ENCODE results near the gene ARMH3. TPM values are rescaled to one million over a fixed set of nuclear protein-coding genes. Genes with fewer than 3 reads are reported as not detected.

The ARMH3 gene
- total RNA-seq, 4 donors from 2014 or later, result 11.5 to 29.7 (median 19.5) TPM

- H3K27ac ChIP-seq, result no peak overlapping the region
- H3K27me3 ChIP-seq, result no peaks in the 10 kb centered on the region
- TF ChIP-seq, protein P1, sequence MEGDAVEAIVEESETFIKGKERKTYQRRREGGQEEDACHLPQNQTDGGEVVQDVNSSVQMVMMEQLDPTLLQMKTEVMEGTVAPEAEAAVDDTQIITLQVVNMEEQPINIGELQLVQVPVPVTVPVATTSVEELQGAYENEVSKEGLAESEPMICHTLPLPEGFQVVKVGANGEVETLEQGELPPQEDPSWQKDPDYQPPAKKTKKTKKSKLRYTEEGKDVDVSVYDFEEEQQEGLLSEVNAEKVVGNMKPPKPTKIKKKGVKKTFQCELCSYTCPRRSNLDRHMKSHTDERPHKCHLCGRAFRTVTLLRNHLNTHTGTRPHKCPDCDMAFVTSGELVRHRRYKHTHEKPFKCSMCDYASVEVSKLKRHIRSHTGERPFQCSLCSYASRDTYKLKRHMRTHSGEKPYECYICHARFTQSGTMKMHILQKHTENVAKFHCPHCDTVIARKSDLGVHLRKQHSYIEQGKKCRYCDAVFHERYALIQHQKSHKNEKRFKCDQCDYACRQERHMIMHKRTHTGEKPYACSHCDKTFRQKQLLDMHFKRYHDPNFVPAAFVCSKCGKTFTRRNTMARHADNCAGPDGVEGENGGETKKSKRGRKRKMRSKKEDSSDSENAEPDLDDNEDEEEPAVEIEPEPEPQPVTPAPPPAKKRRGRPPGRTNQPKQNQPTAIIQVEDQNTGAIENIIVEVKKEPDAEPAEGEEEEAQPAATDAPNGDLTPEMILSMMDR (IDR thresholded peaks at IDR 0.05), result no peak
- H3K4me3 ChIP-seq, result no peak overlapping the region
- in situ Hi-C loops (cut with MboI; ENCODE audit: low pct_ligation_motif_present in 1 of 4, low pct_unique_long_range_greater_than_20kb in 1 of 4, low sequenced_read_pairs in 3 of 4) (no loop called here), intact Hi-C loops (cut with DNase I; ENCODE audit: low total_unique reads) (loop anchor here (10.0 kb wide), 1 partner anchor 110 kb away; no protein-coding TSS in a partner anchor)
- H3K36me3 ChIP-seq, result peaks cover 0 to 28% (median 10%) of the 10 kb centered on the region in 4 donors
- no peak for DNase-seq
- H3K9me3 ChIP-seq, result no peaks in the 10 kb centered on the region
- H3K4me1 ChIP-seq, result no peaks in the 10 kb centered on the region
Observed at GRCh38 chr10:102004376-102004775, 51.6 kb downstream of the ARMH3 start.

- peaks cover 0 to 28% (median 8%) of the 10 kb centered on the region in 4 donors for H3K36me3 ChIP-seq
- no peak overlapping the region for H3K27ac ChIP-seq
- H3K4me3 ChIP-seq, result no peak overlapping the region
- intact Hi-C loops (cut with DNase I; ENCODE audit: low total_unique reads) (loop anchor here (10.0 kb wide), 1 partner anchor 109 kb away; no protein-coding TSS in a partner anchor), in situ Hi-C loops (cut with MboI; ENCODE audit: low pct_ligation_motif_present in 1 of 4, low pct_unique_long_range_greater_than_20kb in 1 of 4, low sequenced_read_pairs in 3 of 4) (no loop called here)
- no peaks in the 10 kb centered on the region for H3K4me1 ChIP-seq
- no peak for DNase-seq
- TF ChIP-seq POLR2A (IDR thresholded peaks at IDR 0.05) (no peak), POLR2AphosphoS5 (IDR thresholded peaks at IDR 0.05) (no peak), EP300 (IDR thresholded peaks at IDR 0.05; ENCODE audit: low read depth) (no peak)
- TF ChIP-seq, protein P1 (IDR thresholded peaks at IDR 0.05), result no peak
- 60 to 69% methylated on average over 1 of the region's 1 CpG for WGBS, 2 donors (ENCODE audit: low coverage in 1 of 2)
- H3K9me3 ChIP-seq, result no peaks in the 10 kb centered on the region
- H3K27me3 ChIP-seq, result no peaks in the 10 kb centered on the region
Observed at GRCh38 chr10:102003541-102003940, 52.4 kb downstream of the ARMH3 start.

DNA sequence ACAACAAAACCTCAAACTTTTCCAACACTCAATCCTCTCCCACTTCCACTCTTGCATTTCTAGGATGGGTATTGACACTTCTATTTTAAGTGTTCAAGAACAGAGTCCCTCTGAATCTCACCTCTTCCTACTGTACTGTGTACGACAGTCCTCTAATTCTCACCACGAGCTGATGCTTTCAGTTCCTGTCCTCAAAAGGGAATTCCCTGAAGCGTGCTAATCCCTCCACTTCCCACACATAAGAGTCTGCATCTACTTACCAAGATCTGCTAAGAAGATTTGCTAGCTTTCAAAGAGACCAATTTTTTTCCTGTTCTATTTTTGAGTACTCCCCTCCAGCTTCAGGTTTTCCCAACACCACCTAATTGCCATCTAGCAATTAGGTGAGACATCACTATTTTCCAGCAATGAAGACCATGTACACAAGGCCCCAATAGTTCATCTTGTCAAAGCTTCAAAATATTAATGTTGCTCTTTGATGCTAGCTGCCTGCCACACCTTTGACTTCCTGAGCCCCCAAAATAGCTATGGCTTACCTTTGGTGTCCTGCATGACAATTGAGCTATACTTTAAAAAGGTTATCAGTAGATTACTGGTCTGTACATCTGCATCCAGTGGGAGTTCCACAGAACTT is 54.4 kb downstream of the ARMH3 start:
- in situ Hi-C loops (cut with MboI; ENCODE audit: low pct_ligation_motif_present in 1 of 4, low pct_unique_long_range_greater_than_20kb in 1 of 4, low sequenced_read_pairs in 3 of 4) (no loop called here), intact Hi-C loops (cut with DNase I; ENCODE audit: low total_unique reads) (loop anchor here (10.0 kb wide), 1 partner anchor 107 kb away; no protein-coding TSS in a partner anchor)

DNA sequence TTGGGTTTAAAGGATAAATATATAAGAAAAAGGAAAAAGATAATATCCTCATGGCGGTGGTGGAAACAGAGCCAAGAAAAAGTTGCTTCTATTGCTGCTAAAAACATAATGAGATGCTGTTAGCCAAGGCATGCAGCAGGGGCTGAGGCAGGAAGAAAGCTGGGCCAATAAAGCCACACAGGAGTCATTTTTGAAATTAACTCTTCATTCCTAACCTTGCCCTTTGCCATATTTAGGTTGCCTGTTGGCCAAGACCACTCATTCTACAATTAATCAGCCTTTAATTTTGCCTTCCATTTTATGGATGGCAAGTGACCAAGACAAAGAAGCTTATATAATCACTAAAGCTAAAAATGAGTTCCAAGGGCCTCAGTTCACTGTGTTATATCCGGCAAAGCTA is 58.2 kb downstream of the ARMH3 start:
- intact Hi-C loops (cut with DNase I; ENCODE audit: low total_unique reads), result no loop called here
- H3K36me3 ChIP-seq, result peaks cover 0 to 22% (median 8%) of the 10 kb centered on the region in 4 donors

More for the DNA sequence above, 54.4 kb downstream of the ARMH3 start:
- 60 to 68% methylated on average over 1 to 3 of the region's 3 CpGs for WGBS, 2 donors (ENCODE audit: low coverage in 1 of 2)
- no peak for TF ChIP-seq POLR2A (IDR thresholded peaks at IDR 0.05)
- TF ChIP-seq, protein P1 (IDR thresholded peaks at IDR 0.05), result no peak
- no peak for TF ChIP-seq EP300 (IDR thresholded peaks at IDR 0.05; ENCODE audit: low read depth)
- no peak for TF ChIP-seq POLR2AphosphoS5 (IDR thresholded peaks at IDR 0.05)
- Histone ChIP-seq H3K27me3 (no peaks in the 10 kb centered on the region), H3K36me3 (peaks cover 0 to 30% (median 8%) of the 10 kb centered on the region in 4 donors), H3K27ac (no peak overlapping the region), H3K9me3 (no peaks in the 10 kb centered on the region), H3K4me3 (no peak overlapping the region), H3K4me1 (peaks cover 0 to under 1% (median 0%) of the 10 kb centered on the region in 4 donors)
- no peak for DNase-seq

More for the DNA sequence above, 58.2 kb downstream of the ARMH3 start:
- Histone ChIP-seq H3K27me3 (no peaks in the 10 kb centered on the region), H3K9me3 (no peaks in the 10 kb centered on the region), H3K27ac (no peak overlapping the region), H3K4me3 (no peak overlapping the region), H3K4me1 (peaks cover 0 to 14% (median 0%) of the 10 kb centered on the region in 4 donors)
- in situ Hi-C loops (cut with MboI; ENCODE audit: low pct_ligation_motif_present in 1 of 4, low pct_unique_long_range_greater_than_20kb in 1 of 4, low sequenced_read_pairs in 3 of 4), result no loop called here
- TF ChIP-seq POLR2A (IDR thresholded peaks at IDR 0.05) (no peak), POLR2AphosphoS5 (IDR thresholded peaks at IDR 0.05) (no peak), EP300 (IDR thresholded peaks at IDR 0.05; ENCODE audit: low read depth) (no peak)
- TF ChIP-seq, protein P1 (IDR thresholded peaks at IDR 0.05), result no peak
- no peak for DNase-seq
- WGBS, 2 donors (ENCODE audit: low coverage in 1 of 2), result 84 to 100% methylated on average over 1 to 2 of the region's 2 CpGs
